ENCODE data around the gene WAPL.
A peak's percentile ranks its signal among the peaks of the same experiment; 100 is the strongest.

The WAPL gene

DNA sequence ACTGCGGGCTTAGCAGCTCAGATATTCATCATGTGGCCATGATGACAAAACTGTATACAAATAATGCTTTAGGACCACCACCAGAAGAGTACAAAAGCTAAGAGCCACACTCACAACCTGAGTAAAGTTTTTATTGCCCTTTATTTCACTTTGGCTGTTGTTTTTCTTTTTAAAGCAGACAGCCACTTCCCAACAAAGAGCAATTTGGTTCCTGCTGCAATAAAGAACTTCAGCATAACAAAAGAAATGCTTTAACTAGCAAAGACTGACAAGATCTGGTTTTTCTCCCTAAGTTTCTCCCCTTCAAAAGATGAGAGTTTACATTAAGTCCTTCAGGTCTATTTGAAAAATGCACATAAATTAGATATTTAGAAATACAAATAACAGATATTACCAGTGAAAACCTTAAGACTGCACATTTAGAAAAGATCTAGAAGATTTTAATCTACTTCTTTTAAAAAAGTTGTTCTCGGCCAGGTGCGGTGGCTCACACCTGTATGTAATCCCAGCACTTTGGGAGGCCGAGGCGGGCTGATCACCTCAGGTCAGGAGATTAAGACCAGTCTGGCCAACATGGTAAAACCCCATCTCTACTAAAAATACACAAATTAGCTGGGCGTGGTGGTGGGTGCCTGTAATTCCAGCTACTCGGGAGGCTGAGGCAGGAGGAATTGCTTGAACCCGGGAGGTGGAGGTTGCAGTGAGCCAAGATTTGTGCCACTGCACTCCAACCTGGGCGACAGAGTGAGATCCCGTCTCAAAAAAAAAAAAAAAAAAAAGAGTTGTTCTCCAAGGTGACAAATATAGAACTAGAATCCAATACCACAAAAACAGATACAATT is 59.4 kb downstream of the WAPL start:
- Histone ChIP-seq H3K4me3 (ENCODE audit: low read depth, low read length) (no peak overlapping the region), H3K27ac (ENCODE audit: low read depth, low read length) (peak overlapping the region; percentile 71), H3K27me3 (ENCODE audit: control insufficient read depth, insufficient read depth, low read length) (no peaks in the 10 kb centered on the region), H3K9me3 (ENCODE audit: control insufficient read depth, insufficient read depth, low read depth, low read length) (no peaks in the 10 kb centered on the region), H3K9ac (ENCODE audit: low read length) (peak overlapping the region; percentile 20), H3K4me1 (ENCODE audit: control insufficient read depth, insufficient read depth, low read length) (peaks cover 9% of the 10 kb centered on the region; the same call in 1 of the 2 replicates), H3K36me3 (ENCODE audit: control insufficient read depth, insufficient read depth, low read length) (peaks cover 77% of the 10 kb centered on the region)

DNA sequence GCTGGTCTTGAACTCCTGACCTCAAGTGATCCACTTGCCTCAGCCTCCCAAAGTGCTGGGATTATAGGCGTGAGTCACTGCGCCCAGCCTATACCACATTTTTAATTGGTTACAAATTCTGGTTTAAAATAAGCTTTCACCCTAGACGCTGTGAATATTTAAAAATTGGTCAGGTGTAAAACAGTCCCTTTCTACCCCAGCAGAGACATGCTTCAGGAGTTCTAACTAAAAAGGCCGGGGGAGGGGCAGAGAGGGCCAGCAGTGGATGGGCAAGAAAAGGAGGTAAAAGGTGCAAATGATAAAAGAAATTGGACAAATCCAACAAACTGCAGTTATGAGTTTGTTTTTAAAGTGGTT is 70.0 kb downstream of the WAPL start:
- Histone ChIP-seq H3K4me1 (ENCODE audit: control insufficient read depth, insufficient read depth, low read length) (no peaks in the 10 kb centered on the region), H3K9me3 (ENCODE audit: control insufficient read depth, insufficient read depth, low read depth, low read length) (peaks cover 2% of the 10 kb centered on the region; the same call in 1 of the 2 replicates), H3K9ac (ENCODE audit: low read length) (no peak overlapping the region), H3K4me3 (ENCODE audit: low read depth, low read length) (no peak overlapping the region), H3K36me3 (ENCODE audit: control insufficient read depth, insufficient read depth, low read length) (peaks cover 88% of the 10 kb centered on the region), H3K27me3 (ENCODE audit: control insufficient read depth, insufficient read depth, low read length) (no peaks in the 10 kb centered on the region), H3K27ac (ENCODE audit: low read depth, low read length) (no peak overlapping the region)

DNA sequence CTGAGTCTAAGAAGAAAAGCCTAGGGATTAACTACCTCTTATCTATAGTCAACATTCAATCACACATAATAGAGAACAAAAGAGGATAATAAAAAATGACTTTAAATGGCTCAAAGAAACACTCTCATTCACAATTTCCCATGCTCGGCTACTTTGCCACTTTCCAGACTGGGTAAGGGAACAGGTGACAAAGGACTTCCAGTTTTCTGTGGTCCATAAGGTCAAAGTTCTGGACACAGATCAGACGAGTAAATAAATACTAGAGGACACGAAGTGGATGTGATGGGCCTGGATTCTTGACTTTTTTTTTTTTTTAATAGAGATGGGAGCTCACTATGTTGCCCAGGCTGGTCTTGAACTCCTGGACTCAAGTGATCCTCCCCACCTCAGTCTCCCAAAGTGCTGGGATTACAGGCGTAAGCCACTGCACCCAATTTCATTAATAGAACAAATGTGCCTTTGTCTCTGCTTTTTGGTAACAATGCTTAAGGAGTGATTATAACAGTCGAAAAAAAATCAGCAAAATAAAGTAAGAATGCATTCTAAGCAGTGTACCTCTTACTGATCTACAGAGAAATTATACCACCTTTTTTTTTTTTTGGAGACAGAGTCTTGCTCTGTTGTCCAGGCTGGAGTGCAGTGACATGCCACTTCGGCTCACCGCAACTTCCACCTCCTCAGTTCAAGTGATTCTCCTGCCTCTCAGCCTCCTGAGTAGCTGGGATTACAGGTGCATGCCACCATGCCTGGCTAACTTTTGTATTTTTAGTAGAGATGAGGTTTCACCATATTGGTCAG is 70.6 kb downstream of the WAPL start:
- Histone ChIP-seq H3K9me3 (ENCODE audit: control insufficient read depth, insufficient read depth, low read depth, low read length) (peaks cover 2% of the 10 kb centered on the region; the same call in 1 of the 2 replicates), H3K36me3 (ENCODE audit: control insufficient read depth, insufficient read depth, low read length) (peaks cover 88% of the 10 kb centered on the region), H3K27ac (ENCODE audit: low read depth, low read length) (no peak overlapping the region), H3K27me3 (ENCODE audit: control insufficient read depth, insufficient read depth, low read length) (no peaks in the 10 kb centered on the region), H3K4me1 (ENCODE audit: control insufficient read depth, insufficient read depth, low read length) (no peaks in the 10 kb centered on the region), H3K9ac (ENCODE audit: low read length) (no peak overlapping the region), H3K4me3 (ENCODE audit: low read depth, low read length) (no peak overlapping the region)

DNA sequence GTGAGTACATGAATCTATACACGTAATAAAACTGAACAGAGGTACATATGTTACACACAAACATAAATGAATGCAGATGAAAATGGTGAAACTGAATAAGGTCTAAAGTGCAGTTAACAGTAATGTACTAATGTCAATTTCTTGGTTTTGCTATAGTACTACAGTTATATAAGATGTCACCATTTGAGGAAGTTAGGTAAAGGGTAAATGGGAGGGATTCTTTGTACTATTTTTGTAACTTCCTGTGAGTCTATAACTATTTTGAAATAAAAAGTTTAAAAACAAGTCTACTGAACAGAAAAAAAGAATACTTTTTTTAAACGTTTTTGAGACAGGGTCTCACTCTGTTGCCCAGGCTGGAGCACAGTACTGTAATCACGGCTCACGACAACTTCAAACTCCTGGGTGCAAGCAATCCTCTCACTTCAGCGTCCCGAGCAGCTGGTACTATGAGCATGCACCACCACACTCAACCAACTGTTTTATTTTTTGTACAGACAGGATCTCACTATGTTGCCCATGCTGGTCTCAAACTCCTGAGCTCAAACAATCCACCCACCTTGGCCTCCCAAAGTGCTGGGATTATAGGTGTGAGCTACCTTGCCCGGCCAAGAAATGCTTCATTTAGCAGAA is 71.5 kb downstream of the WAPL start:
- H3K36me3 ChIP-seq (ENCODE audit: control insufficient read depth, insufficient read depth, low read length) = peaks cover 91% of the 10 kb centered on the region
- H3K9me3 ChIP-seq (ENCODE audit: control insufficient read depth, insufficient read depth, low read depth, low read length) = peaks cover 2% of the 10 kb centered on the region; the same call in 1 of the 2 replicates
- no peak overlapping the region for H3K27ac ChIP-seq (ENCODE audit: low read depth, low read length)
- no peak overlapping the region for H3K4me3 ChIP-seq (ENCODE audit: low read depth, low read length)
- no peaks in the 10 kb centered on the region for H3K4me1 ChIP-seq (ENCODE audit: control insufficient read depth, insufficient read depth, low read length)
- H3K9ac ChIP-seq (ENCODE audit: low read length) = no peak overlapping the region
- no peaks in the 10 kb centered on the region for H3K27me3 ChIP-seq (ENCODE audit: control insufficient read depth, insufficient read depth, low read length)

DNA sequence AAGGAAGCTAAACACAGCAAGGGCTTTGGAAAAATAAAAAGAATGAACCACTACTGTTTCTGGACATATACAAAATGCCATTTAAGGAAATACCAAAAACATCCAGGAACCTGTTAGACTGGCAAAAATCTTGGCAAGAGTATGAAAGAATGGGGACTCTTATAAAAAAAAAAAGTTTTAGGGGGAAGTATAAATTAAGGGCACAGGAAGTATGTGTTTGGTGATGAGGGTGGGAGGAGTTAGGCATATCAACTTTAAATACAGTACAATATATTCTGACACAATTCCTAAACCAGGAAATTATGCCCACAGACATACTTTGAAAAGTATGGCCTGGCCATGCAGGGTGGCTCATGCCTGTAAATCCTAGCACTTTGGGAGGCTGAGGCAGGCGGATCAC is 74.2 kb downstream of the WAPL start:
- no peaks in the 10 kb centered on the region for H3K4me1 ChIP-seq (ENCODE audit: control insufficient read depth, insufficient read depth, low read length)
- H3K36me3 ChIP-seq (ENCODE audit: control insufficient read depth, insufficient read depth, low read length) = peaks cover 96% of the 10 kb centered on the region
- no peak overlapping the region for H3K9ac ChIP-seq (ENCODE audit: low read length)
- no peaks in the 10 kb centered on the region for H3K9me3 ChIP-seq (ENCODE audit: control insufficient read depth, insufficient read depth, low read depth, low read length)
- no peaks in the 10 kb centered on the region for H3K27me3 ChIP-seq (ENCODE audit: control insufficient read depth, insufficient read depth, low read length)
- no peak overlapping the region for H3K4me3 ChIP-seq (ENCODE audit: low read depth, low read length)
- no peak overlapping the region for H3K27ac ChIP-seq (ENCODE audit: low read depth, low read length)

DNA sequence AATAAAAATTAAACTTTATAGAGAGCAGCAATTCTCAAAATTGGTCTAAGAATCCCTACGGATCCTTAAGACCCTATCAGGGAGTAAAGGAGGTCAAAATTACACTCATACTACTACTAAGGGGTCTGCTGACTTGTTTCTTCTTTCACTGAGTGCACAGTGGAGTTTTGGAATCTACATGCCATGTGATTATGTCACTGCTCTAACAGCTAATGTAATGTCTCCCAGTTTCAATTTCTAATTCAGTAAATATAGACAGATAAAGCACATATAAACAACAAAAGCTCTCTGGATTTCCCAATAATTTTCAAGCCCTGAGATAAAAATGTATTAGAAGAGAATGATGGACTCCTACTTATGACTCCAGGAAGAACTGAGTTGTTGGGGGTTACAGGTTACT is 74.6 kb downstream of the WAPL start:
- H3K4me3 ChIP-seq (ENCODE audit: low read depth, low read length) = no peak overlapping the region
- H3K9me3 ChIP-seq (ENCODE audit: control insufficient read depth, insufficient read depth, low read depth, low read length) = no peaks in the 10 kb centered on the region
- no peak overlapping the region for H3K27ac ChIP-seq (ENCODE audit: low read depth, low read length)
- no peaks in the 10 kb centered on the region for H3K27me3 ChIP-seq (ENCODE audit: control insufficient read depth, insufficient read depth, low read length)
- H3K4me1 ChIP-seq (ENCODE audit: control insufficient read depth, insufficient read depth, low read length) = no peaks in the 10 kb centered on the region
- peaks cover 94% of the 10 kb centered on the region for H3K36me3 ChIP-seq (ENCODE audit: control insufficient read depth, insufficient read depth, low read length)
- H3K9ac ChIP-seq (ENCODE audit: low read length) = no peak overlapping the region

DNA sequence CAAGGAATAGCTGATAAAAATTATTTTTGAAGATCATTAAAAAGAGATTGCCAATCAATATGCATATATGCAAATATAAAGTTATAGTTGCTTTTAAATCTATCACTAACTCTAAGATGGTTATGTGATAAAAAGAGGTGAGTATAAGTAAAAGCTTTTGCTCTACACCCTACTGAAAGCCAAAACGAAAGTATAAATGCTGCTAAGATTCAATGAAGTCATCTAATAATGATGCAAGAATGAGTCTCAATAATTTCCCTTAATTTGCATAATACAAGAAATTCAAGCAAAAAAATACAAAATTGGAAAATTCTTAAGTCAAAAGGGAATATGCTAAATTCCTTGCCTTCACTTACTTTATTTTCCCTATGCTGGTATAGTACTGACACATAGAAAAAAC is 75.2 kb downstream of the WAPL start:
- Histone ChIP-seq H3K4me1 (ENCODE audit: control insufficient read depth, insufficient read depth, low read length) (no peaks in the 10 kb centered on the region), H3K27ac (ENCODE audit: low read depth, low read length) (no peak overlapping the region), H3K27me3 (ENCODE audit: control insufficient read depth, insufficient read depth, low read length) (no peaks in the 10 kb centered on the region), H3K9me3 (ENCODE audit: control insufficient read depth, insufficient read depth, low read depth, low read length) (no peaks in the 10 kb centered on the region), H3K4me3 (ENCODE audit: low read depth, low read length) (no peak overlapping the region), H3K36me3 (ENCODE audit: control insufficient read depth, insufficient read depth, low read length) (peaks cover 94% of the 10 kb centered on the region), H3K9ac (ENCODE audit: low read length) (no peak overlapping the region)

DNA sequence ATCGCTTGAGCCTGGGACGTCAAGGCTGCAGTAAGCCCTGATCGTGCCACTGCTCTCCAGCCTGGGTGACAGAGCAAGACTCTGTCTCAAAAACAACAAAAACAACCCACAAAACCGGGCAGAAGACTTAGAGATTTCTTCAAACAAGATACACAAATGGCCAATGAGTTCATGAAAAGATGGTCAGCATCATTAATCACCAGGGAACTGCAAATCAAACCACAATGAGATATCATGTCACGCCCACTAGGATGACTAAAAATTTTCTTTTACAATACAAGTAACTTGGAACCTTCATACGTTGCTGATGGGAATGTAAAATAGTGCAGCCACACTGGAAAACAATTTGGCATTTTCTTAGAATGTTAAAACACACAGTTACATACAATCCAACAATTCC is 77.7 kb downstream of the WAPL start:
- Histone ChIP-seq H3K27ac (ENCODE audit: low read depth, low read length) (no peak overlapping the region), H3K27me3 (ENCODE audit: control insufficient read depth, insufficient read depth, low read length) (no peaks in the 10 kb centered on the region), H3K4me1 (ENCODE audit: control insufficient read depth, insufficient read depth, low read length) (no peaks in the 10 kb centered on the region), H3K4me3 (ENCODE audit: low read depth, low read length) (no peak overlapping the region), H3K9me3 (ENCODE audit: control insufficient read depth, insufficient read depth, low read depth, low read length) (no peaks in the 10 kb centered on the region), H3K9ac (ENCODE audit: low read length) (no peak overlapping the region), H3K36me3 (ENCODE audit: control insufficient read depth, insufficient read depth, low read length) (peaks cover 91% of the 10 kb centered on the region)

DNA sequence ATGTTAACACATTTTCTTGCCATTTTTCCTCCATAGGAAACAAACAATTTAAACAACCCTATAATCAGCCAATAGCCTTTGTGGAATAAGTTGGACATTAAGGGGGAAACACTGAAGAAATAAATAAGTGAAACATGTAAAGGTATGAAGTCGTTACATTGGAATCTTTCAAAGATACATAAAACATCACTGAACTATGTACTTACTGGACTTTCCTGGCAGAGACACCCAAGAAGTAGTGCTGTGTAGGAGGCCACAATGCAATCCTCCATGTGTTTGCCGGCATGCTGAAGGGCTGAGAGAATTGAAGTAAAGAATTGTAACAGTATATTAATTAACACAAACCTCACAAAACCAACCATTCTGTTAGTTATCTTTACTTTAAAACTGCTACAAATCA is 78.5 kb downstream of the WAPL start:
- H3K27ac ChIP-seq (ENCODE audit: low read depth, low read length) = no peak overlapping the region
- no peaks in the 10 kb centered on the region for H3K27me3 ChIP-seq (ENCODE audit: control insufficient read depth, insufficient read depth, low read length)
- H3K9me3 ChIP-seq (ENCODE audit: control insufficient read depth, insufficient read depth, low read depth, low read length) = no peaks in the 10 kb centered on the region
- no peak overlapping the region for H3K9ac ChIP-seq (ENCODE audit: low read length)
- H3K36me3 ChIP-seq (ENCODE audit: control insufficient read depth, insufficient read depth, low read length) = peaks cover 90% of the 10 kb centered on the region
- H3K4me3 ChIP-seq (ENCODE audit: low read depth, low read length) = no peak overlapping the region
- no peaks in the 10 kb centered on the region for H3K4me1 ChIP-seq (ENCODE audit: control insufficient read depth, insufficient read depth, low read length)

DNA sequence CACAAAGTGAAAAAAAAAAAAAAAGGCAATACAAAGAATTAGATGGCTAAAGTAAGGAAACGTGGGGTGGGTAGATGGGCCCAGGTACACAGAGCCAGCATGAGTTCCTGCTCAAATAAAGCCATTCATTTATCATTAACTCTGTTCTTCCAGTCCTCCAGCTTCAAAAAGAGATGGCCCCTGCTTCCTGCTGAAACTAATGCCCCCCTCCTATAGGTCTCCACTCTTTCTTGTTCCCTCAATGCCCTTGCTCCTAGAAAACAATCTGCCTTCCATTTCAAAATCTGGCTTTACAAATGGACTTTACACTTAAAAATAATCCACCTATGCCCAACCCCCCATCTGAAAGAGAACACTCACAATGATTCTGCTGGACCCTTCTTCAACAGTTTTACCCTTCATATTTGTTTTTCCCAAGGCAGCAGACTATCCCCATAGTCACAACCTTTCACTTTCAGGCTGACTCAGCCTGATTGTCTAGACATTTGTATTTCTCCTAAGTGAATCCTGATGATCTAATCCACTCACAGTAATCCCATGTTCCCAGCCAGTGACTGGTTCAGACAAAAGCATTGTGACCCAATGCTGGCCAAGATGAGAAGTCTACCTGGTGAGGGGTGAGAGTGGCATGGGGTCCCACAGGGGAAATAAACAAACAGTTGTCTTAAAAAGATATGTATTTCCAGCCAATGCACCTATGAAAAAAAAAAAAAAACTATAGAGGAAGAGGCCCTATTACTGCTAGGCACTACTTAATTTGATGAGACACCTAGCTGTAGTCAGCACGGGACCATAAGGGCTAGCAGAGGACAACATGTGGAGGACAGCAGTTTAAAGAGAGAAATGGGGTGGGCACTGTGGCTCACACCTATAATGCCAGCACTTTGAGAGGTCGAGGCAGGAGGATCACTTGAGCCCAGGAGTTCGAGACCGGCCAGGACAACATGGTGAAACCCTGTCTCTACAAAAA is 80.4 kb downstream of the WAPL start:
- H3K4me1 ChIP-seq (ENCODE audit: control insufficient read depth, insufficient read depth, low read length) = 0 out of 2 replicates have a peak, but pooled peaks cover 3% of the 10 kb centered on the region
- no peaks in the 10 kb centered on the region for H3K9me3 ChIP-seq (ENCODE audit: control insufficient read depth, insufficient read depth, low read depth, low read length)
- H3K27me3 ChIP-seq (ENCODE audit: control insufficient read depth, insufficient read depth, low read length) = no peaks in the 10 kb centered on the region
- H3K27ac ChIP-seq (ENCODE audit: low read depth, low read length) = no peak overlapping the region
- no peak overlapping the region for H3K4me3 ChIP-seq (ENCODE audit: low read depth, low read length)
- H3K36me3 ChIP-seq (ENCODE audit: control insufficient read depth, insufficient read depth, low read length) = peaks cover 93% of the 10 kb centered on the region
- H3K9ac ChIP-seq (ENCODE audit: low read length) = no peak overlapping the region
